A549 treated with AZD9567 at 1 μM for 4 hours (cell line): ENCODE measurements around the gene ATOH8. TPM values are rescaled to one million over a fixed set of nuclear protein-coding genes. Genes with fewer than 3 reads are reported as not detected.

Experiments
- total RNA-seq: library from RNA; stranded (reverse); fragments of 200-300 nt; extraction: Qiagen RNA extraction; gene quantifications from 5 replicates; pipeline ENCODE4 v1.2.3, GENCODE V29; 2022; ENCODE audit not compliant: insufficient read depth

Gene ATOH8
- total RNA-seq: 12.5 to 15.9 TPM (median 14.4 TPM) in 5 replicates

GRCh38 chr2:85753525-85754312, at the start of gene ATOH8:
Gene ATOH8, plus strand, starts transcription at chr2:85753991. Its CDS starts 199 bp downstream, at chr2:85754190.

Other genes with a start within 250 kb of the ATOH8 start
- gene MAT2A, start 214.8 kb upstream of the ATOH8 start, total RNA-seq: 546 to 642 TPM (median 577 TPM) in 5 replicates
- gene GGCX, start 192.5 kb upstream of the ATOH8 start, total RNA-seq: 37.0 to 44.7 TPM (median 43.0 TPM) in 5 replicates
- gene VAMP8, start 176.4 kb upstream of the ATOH8 start, total RNA-seq: 13.3 to 18.8 TPM (median 17.4 TPM) in 5 replicates
- gene VAMP5, start 169.6 kb upstream of the ATOH8 start, total RNA-seq: 0.22 to 0.26 TPM in 2 of 5 replicates, not detected in the others
- 195 to 199 TPM (median 198 TPM) in 5 replicates for gene RNF181, start 158.2 kb upstream of the ATOH8 start, total RNA-seq
- 11.9 to 18.9 TPM (median 15.7 TPM) in 5 replicates for gene TMEM150A, start 151.3 kb upstream of the ATOH8 start, total RNA-seq
- gene C2orf68, start 141.9 kb upstream of the ATOH8 start, total RNA-seq: 23.8 to 36.4 TPM (median 26.7 TPM) in 5 replicates
- gene USP39, start 137.8 kb upstream of the ATOH8 start, total RNA-seq: 71.5 to 75.1 TPM (median 72.0 TPM) in 5 replicates
- gene SFTPB, start 85.8 kb upstream of the ATOH8 start, total RNA-seq: 0.11 to 0.23 TPM (median 0.16 TPM) in 4 of 5 replicates, not detected in the other
- 0.13 to 0.17 TPM (median 0.14 TPM) in 3 of 5 replicates, not detected in the others for gene GNLY, start 59.6 kb upstream of the ATOH8 start, total RNA-seq
- gene ST3GAL5, start 135.0 kb downstream of the ATOH8 start, total RNA-seq: 20.9 to 33.3 TPM (median 24.9 TPM) in 5 replicates